Ascending aorta (tissue), 2 donors: ENCODE results near the gene TULP1. TPM values are rescaled to one million over a fixed set of nuclear protein-coding genes. Genes with fewer than 3 reads are reported as not detected.

Experiments used
- DNase-seq, 2 donors: peaks; one replicate each; pipeline ENCODE4 v3.0.0-alpha.2; 2019; ENCODE audit warnings: low spot score in 2 of 2
- H3K27ac ChIP-seq, 2 donors: fragments of 200-600 bp; sonication (generic); one replicate each; pipeline ENCODE4 v1.5.1; 2016 to 2017; ENCODE audit warnings: mild to moderate bottlenecking in 1 of 2
- H3K27me3 ChIP-seq: fragments of 200-600 bp; sonication (generic); one replicate; pipeline ENCODE4 v1.5.1; 2017
- H3K36me3 ChIP-seq, 2 donors: fragments of 200-600 bp; sonication (generic); one replicate each; pipeline ENCODE4 v1.5.1; 2016
- H3K4me1 ChIP-seq, 2 donors: fragments of 200-600 bp; sonication (generic); one replicate each; pipeline ENCODE4 v1.5.1; 2016 to 2017; ENCODE audit warnings: mild to moderate bottlenecking in 1 of 2
- H3K4me3 ChIP-seq, 2 donors: fragments of 200-600 bp; sonication (generic); one replicate each; pipeline ENCODE4 v1.5.1; 2016 to 2017; ENCODE audit warnings: mild to moderate bottlenecking in 1 of 2
- H3K9me3 ChIP-seq, 2 donors: fragments of 200-600 bp; sonication (generic); one replicate each; pipeline ENCODE4 v1.5.1; 2016
- CTCF ChIP-seq, 3 experiments: fragments of 200-600 bp in 2 of 3; fragments of 450-650 bp in 1 of 3; sonication (generic) in 2 of 3; IDR thresholded peaks; one replicate each; pipeline ENCODE4 v1.5.1; 2016 to 2019; ENCODE audit warnings: antibody characterized with exemption in 3 of 3, mild to moderate bottlenecking in 1 of 3, moderate library complexity in 1 of 3
- intact Hi-C: fragments of 100-400 bp; cut with DNase I; formaldehyde crosslinking; loops from one replicate; pipeline ENCODE4 v1.15.1; 2023
- total RNA-seq: library from RNA; depleted of rRNA; stranded (reverse); fragments of >200 nt; gene quantifications from one replicate; pipeline ENCODE4 v1.1.0, GENCODE V29; 2016

TULP1 gene
- total RNA-seq, 1 donor from 2014 or later, result not detected

- Histone ChIP-seq H3K36me3 (no peaks in the 10 kb centered on the region), H3K4me1 (no peaks in the 10 kb centered on the region), H3K9me3 (no peaks in the 10 kb centered on the region), H3K4me3 (no peak overlapping the region), H3K27me3 (no peaks in the 10 kb centered on the region), H3K27ac (no peak overlapping the region)
- DNase-seq, result no peak
- no peak for TF ChIP-seq CTCF (IDR thresholded peaks at IDR 0.05)
- intact Hi-C loops, result no loop called here
Observed at GRCh38 chr6:35533981-35534380, 21.3 kb upstream of the TULP1 start.

GRCh38 chr6:35532126-35532525, 19.4 kb upstream of the TULP1 start:
- H3K4me1 ChIP-seq, result no peaks in the 10 kb centered on the region
- no peaks in the 10 kb centered on the region for H3K36me3 ChIP-seq
- no peak overlapping the region for H3K4me3 ChIP-seq
- no peaks in the 10 kb centered on the region for H3K9me3 ChIP-seq
- intact Hi-C loops, result no loop called here
- no peak for DNase-seq
- TF ChIP-seq CTCF (IDR thresholded peaks at IDR 0.05), result no peak
- H3K27me3 ChIP-seq, result no peaks in the 10 kb centered on the region
- no peak overlapping the region for H3K27ac ChIP-seq

- no peak for TF ChIP-seq CTCF (IDR thresholded peaks at IDR 0.05)
- intact Hi-C loops, result loop anchor here (5.0 kb wide), 1 partner anchor 58 kb away; no protein-coding TSS in a partner anchor
- peaks cover 0 to 3% of the 10 kb centered on the region in 2 donors for H3K4me1 ChIP-seq
- H3K4me3 ChIP-seq, result no peak overlapping the region
- H3K27me3 ChIP-seq, result no peaks in the 10 kb centered on the region
- H3K27ac ChIP-seq, result no peak overlapping the region
- H3K36me3 ChIP-seq, result no peaks in the 10 kb centered on the region
- no peak for DNase-seq
- H3K9me3 ChIP-seq, result no peaks in the 10 kb centered on the region
Observed at GRCh38 chr6:35524380-35525020, 11.8 kb upstream of the TULP1 start.

GRCh38 chr6:35522660-35523658, 10.3 kb upstream of the TULP1 start:
- intact Hi-C loops, result loop anchor here (1.0 to 5.0 kb wide), 2 partner anchors 59 to 214 kb away; partner anchors contain the start of gene ARMC12
- peak; percentile 10 to 83 for DNase-seq
- TF ChIP-seq CTCF (IDR thresholded peaks at IDR 0.05), result peak; percentile 91 to 100 (median 99)
- Histone ChIP-seq H3K9me3 (no peaks in the 10 kb centered on the region), H3K27ac (no peak overlapping the region), H3K27me3 (no peaks in the 10 kb centered on the region), H3K4me1 (peaks cover 0 to 3% of the 10 kb centered on the region in 2 donors), H3K4me3 (peak overlapping the region; percentile 30 to 49), H3K36me3 (no peaks in the 10 kb centered on the region)

GRCh38 chr6:35522151-35522550, 9.5 kb upstream of the TULP1 start:
- H3K4me3 ChIP-seq, result no peak overlapping the region
- peaks cover 0 to 3% of the 10 kb centered on the region in 2 donors for H3K4me1 ChIP-seq
- no peaks in the 10 kb centered on the region for H3K9me3 ChIP-seq
- no peak overlapping the region for H3K27ac ChIP-seq
- H3K36me3 ChIP-seq, result no peaks in the 10 kb centered on the region
- no peak for DNase-seq
- no peaks in the 10 kb centered on the region for H3K27me3 ChIP-seq
- intact Hi-C loops, result loop anchor here (5.0 kb wide), 1 partner anchor 60 kb away; no protein-coding TSS in a partner anchor
- no peak for TF ChIP-seq CTCF (IDR thresholded peaks at IDR 0.05)
